ENCODE data around the gene DLG2.

The DLG2 gene

GRCh38 chr11:85551881-85552280 is 75.3 kb downstream of the DLG2 start:
- Histone ChIP-seq H3K9ac (ENCODE audit: low read length) (no peak overlapping the region), H3K9me3 (ENCODE audit: control insufficient read depth, insufficient read depth, low read depth, low read length) (peaks cover 24% of the 10 kb centered on the region), H3K4me1 (ENCODE audit: control insufficient read depth, insufficient read depth, low read length) (no peaks in the 10 kb centered on the region), H3K27ac (ENCODE audit: low read depth, low read length) (no peak overlapping the region), H3K36me3 (ENCODE audit: control insufficient read depth, insufficient read depth, low read length) (peaks cover 3% of the 10 kb centered on the region; the same call in 1 of the 2 replicates), H3K4me3 (ENCODE audit: low read depth, low read length) (no peak overlapping the region), H3K27me3 (ENCODE audit: control insufficient read depth, insufficient read depth, low read length) (no peaks in the 10 kb centered on the region)

- Histone ChIP-seq H3K27me3 (ENCODE audit: control insufficient read depth, insufficient read depth, low read length) (no peaks in the 10 kb centered on the region), H3K4me1 (ENCODE audit: control insufficient read depth, insufficient read depth, low read length) (peaks cover 28% of the 10 kb centered on the region), H3K36me3 (ENCODE audit: control insufficient read depth, insufficient read depth, low read length) (no peaks in the 10 kb centered on the region), H3K4me3 (ENCODE audit: low read depth, low read length) (no peak overlapping the region), H3K9ac (ENCODE audit: low read length) (no peak overlapping the region), H3K27ac (ENCODE audit: low read depth, low read length) (peak overlapping the region; percentile 81), H3K9me3 (ENCODE audit: control insufficient read depth, insufficient read depth, low read depth, low read length) (no peaks in the 10 kb centered on the region)
Measured at GRCh38 chr11:85541683-85542082, 85.5 kb downstream of the DLG2 start.

- Histone ChIP-seq H3K9me3 (ENCODE audit: control insufficient read depth, insufficient read depth, low read depth, low read length) (no peaks in the 10 kb centered on the region), H3K36me3 (ENCODE audit: control insufficient read depth, insufficient read depth, low read length) (no peaks in the 10 kb centered on the region), H3K9ac (ENCODE audit: low read length) (no peak overlapping the region), H3K4me1 (ENCODE audit: control insufficient read depth, insufficient read depth, low read length) (peaks cover 28% of the 10 kb centered on the region), H3K4me3 (ENCODE audit: low read depth, low read length) (no peak overlapping the region), H3K27ac (ENCODE audit: low read depth, low read length) (0 out of 2 replicates have a peak overlapping the region, but pooled peaks have one; percentile 5), H3K27me3 (ENCODE audit: control insufficient read depth, insufficient read depth, low read length) (no peaks in the 10 kb centered on the region)
Measured at GRCh38 chr11:85540635-85541205, 86.4 kb downstream of the DLG2 start.

GRCh38 chr11:85540181-85540580 is 87.0 kb downstream of the DLG2 start:
- no peak overlapping the region for H3K4me3 ChIP-seq (ENCODE audit: low read depth, low read length)
- H3K27me3 ChIP-seq (ENCODE audit: control insufficient read depth, insufficient read depth, low read length) = no peaks in the 10 kb centered on the region
- no peak overlapping the region for H3K9ac ChIP-seq (ENCODE audit: low read length)
- no peaks in the 10 kb centered on the region for H3K9me3 ChIP-seq (ENCODE audit: control insufficient read depth, insufficient read depth, low read depth, low read length)
- H3K27ac ChIP-seq (ENCODE audit: low read depth, low read length) = 0 out of 2 replicates have a peak overlapping the region, but pooled peaks have one; percentile 5
- no peaks in the 10 kb centered on the region for H3K36me3 ChIP-seq (ENCODE audit: control insufficient read depth, insufficient read depth, low read length)
- H3K4me1 ChIP-seq (ENCODE audit: control insufficient read depth, insufficient read depth, low read length) = peaks cover 28% of the 10 kb centered on the region

GRCh38 chr11:85539740-85540139 is 87.4 kb downstream of the DLG2 start:
- Histone ChIP-seq H3K27me3 (ENCODE audit: control insufficient read depth, insufficient read depth, low read length) (no peaks in the 10 kb centered on the region), H3K4me3 (ENCODE audit: low read depth, low read length) (no peak overlapping the region), H3K4me1 (ENCODE audit: control insufficient read depth, insufficient read depth, low read length) (peaks cover 28% of the 10 kb centered on the region), H3K27ac (ENCODE audit: low read depth, low read length) (0 out of 2 replicates have a peak overlapping the region, but pooled peaks have one; percentile 9), H3K36me3 (ENCODE audit: control insufficient read depth, insufficient read depth, low read length) (peaks cover 1% of the 10 kb centered on the region; the same call in 1 of the 2 replicates), H3K9me3 (ENCODE audit: control insufficient read depth, insufficient read depth, low read depth, low read length) (peaks cover 4% of the 10 kb centered on the region), H3K9ac (ENCODE audit: low read length) (no peak overlapping the region)

GRCh38 chr11:85539029-85539689 is 88.0 kb downstream of the DLG2 start:
- Histone ChIP-seq H3K4me1 (ENCODE audit: control insufficient read depth, insufficient read depth, low read length) (peaks cover 28% of the 10 kb centered on the region), H3K36me3 (ENCODE audit: control insufficient read depth, insufficient read depth, low read length) (peaks cover 6% of the 10 kb centered on the region), H3K9me3 (ENCODE audit: control insufficient read depth, insufficient read depth, low read depth, low read length) (peaks cover 9% of the 10 kb centered on the region)

GRCh38 chr11:85536438-85536837 is 90.7 kb downstream of the DLG2 start:
- H3K4me3 ChIP-seq (ENCODE audit: low read depth, low read length) = no peak overlapping the region
- H3K27ac ChIP-seq (ENCODE audit: low read depth, low read length) = no peak overlapping the region
- peaks cover 9% of the 10 kb centered on the region for H3K9me3 ChIP-seq (ENCODE audit: control insufficient read depth, insufficient read depth, low read depth, low read length)
- no peak overlapping the region for H3K9ac ChIP-seq (ENCODE audit: low read length)
- no peaks in the 10 kb centered on the region for H3K27me3 ChIP-seq (ENCODE audit: control insufficient read depth, insufficient read depth, low read length)
- H3K4me1 ChIP-seq (ENCODE audit: control insufficient read depth, insufficient read depth, low read length) = peaks cover 15% of the 10 kb centered on the region
- peaks cover 6% of the 10 kb centered on the region for H3K36me3 ChIP-seq (ENCODE audit: control insufficient read depth, insufficient read depth, low read length)

More at GRCh38 chr11:85539029-85539689, 88.0 kb downstream of the DLG2 start:
- H3K27ac ChIP-seq (ENCODE audit: low read depth, low read length) = 0 out of 2 replicates have a peak overlapping the region, but pooled peaks have one; percentile 9
- no peak overlapping the region for H3K4me3 ChIP-seq (ENCODE audit: low read depth, low read length)
- H3K9ac ChIP-seq (ENCODE audit: low read length) = no peak overlapping the region
- no peaks in the 10 kb centered on the region for H3K27me3 ChIP-seq (ENCODE audit: control insufficient read depth, insufficient read depth, low read length)

GRCh38 chr11:85534806-85535205 is 92.3 kb downstream of the DLG2 start:
- no peak overlapping the region for H3K9ac ChIP-seq (ENCODE audit: low read length)
- no peak overlapping the region for H3K4me3 ChIP-seq (ENCODE audit: low read depth, low read length)
- H3K27me3 ChIP-seq (ENCODE audit: control insufficient read depth, insufficient read depth, low read length) = no peaks in the 10 kb centered on the region
- H3K36me3 ChIP-seq (ENCODE audit: control insufficient read depth, insufficient read depth, low read length) = peaks cover 6% of the 10 kb centered on the region
- no peak overlapping the region for H3K27ac ChIP-seq (ENCODE audit: low read depth, low read length)
- peaks cover 2% of the 10 kb centered on the region for H3K4me1 ChIP-seq (ENCODE audit: control insufficient read depth, insufficient read depth, low read length)
- peaks cover 9% of the 10 kb centered on the region for H3K9me3 ChIP-seq (ENCODE audit: control insufficient read depth, insufficient read depth, low read depth, low read length)

GRCh38 chr11:85531191-85531897 is 95.8 kb downstream of the DLG2 start:
- H3K36me3 ChIP-seq (ENCODE audit: control insufficient read depth, insufficient read depth, low read length) = peaks cover 6% of the 10 kb centered on the region
- peaks cover 21% of the 10 kb centered on the region for H3K9me3 ChIP-seq (ENCODE audit: control insufficient read depth, insufficient read depth, low read depth, low read length)
- H3K27ac ChIP-seq (ENCODE audit: low read depth, low read length) = no peak overlapping the region

GRCh38 chr11:85530634-85531033 is 96.5 kb downstream of the DLG2 start:
- Histone ChIP-seq H3K9ac (ENCODE audit: low read length) (no peak overlapping the region), H3K27ac (ENCODE audit: low read depth, low read length) (no peak overlapping the region), H3K36me3 (ENCODE audit: control insufficient read depth, insufficient read depth, low read length) (peaks cover 6% of the 10 kb centered on the region), H3K4me3 (ENCODE audit: low read depth, low read length) (no peak overlapping the region), H3K27me3 (ENCODE audit: control insufficient read depth, insufficient read depth, low read length) (no peaks in the 10 kb centered on the region), H3K4me1 (ENCODE audit: control insufficient read depth, insufficient read depth, low read length) (peaks cover 15% of the 10 kb centered on the region), H3K9me3 (ENCODE audit: control insufficient read depth, insufficient read depth, low read depth, low read length) (peaks cover 21% of the 10 kb centered on the region)

More at GRCh38 chr11:85531191-85531897, 95.8 kb downstream of the DLG2 start:
- H3K4me3 ChIP-seq (ENCODE audit: low read depth, low read length) = no peak overlapping the region
- H3K9ac ChIP-seq (ENCODE audit: low read length) = no peak overlapping the region
- H3K27me3 ChIP-seq (ENCODE audit: control insufficient read depth, insufficient read depth, low read length) = no peaks in the 10 kb centered on the region
- H3K4me1 ChIP-seq (ENCODE audit: control insufficient read depth, insufficient read depth, low read length) = peaks cover 8% of the 10 kb centered on the region

- no peaks in the 10 kb centered on the region for H3K27me3 ChIP-seq (ENCODE audit: control insufficient read depth, insufficient read depth, low read length)
- peaks cover 20% of the 10 kb centered on the region for H3K4me1 ChIP-seq (ENCODE audit: control insufficient read depth, insufficient read depth, low read length)
- H3K9me3 ChIP-seq (ENCODE audit: control insufficient read depth, insufficient read depth, low read depth, low read length) = peaks cover 40% of the 10 kb centered on the region
- no peak overlapping the region for H3K9ac ChIP-seq (ENCODE audit: low read length)
- H3K4me3 ChIP-seq (ENCODE audit: low read depth, low read length) = peak overlapping the region; percentile 32
- H3K27ac ChIP-seq (ENCODE audit: low read depth, low read length) = peak overlapping the region; percentile 89
- H3K36me3 ChIP-seq (ENCODE audit: control insufficient read depth, insufficient read depth, low read length) = peaks cover 8% of the 10 kb centered on the region; the same call in 1 of the 2 replicates
Measured at GRCh38 chr11:85526564-85526963, 100.6 kb downstream of the DLG2 start.

Data from HUES6 (cell line).